Loucy (cell line): ENCODE results near the gene SOAT2.

Experiments used
- EZH2phosphoT487 ChIP-seq: fragments of 200-600 bp; IDR thresholded peaks from 2 replicates; pipeline ENCODE4 v1.6.1; 2018; ENCODE audit warnings: antibody characterized with exemption, mild to moderate bottlenecking, moderate library complexity, borderline replicate concordance
- TF ChIP-seq, protein P1 (sequence below): fragments of 200-600 bp; sonication (generic); conservative IDR thresholded peaks from 2 replicates; pipeline ENCODE4 v1.5.1; 2014; ENCODE audit warnings: mild to moderate bottlenecking, antibody characterized with exemption, low read length

DNA sequence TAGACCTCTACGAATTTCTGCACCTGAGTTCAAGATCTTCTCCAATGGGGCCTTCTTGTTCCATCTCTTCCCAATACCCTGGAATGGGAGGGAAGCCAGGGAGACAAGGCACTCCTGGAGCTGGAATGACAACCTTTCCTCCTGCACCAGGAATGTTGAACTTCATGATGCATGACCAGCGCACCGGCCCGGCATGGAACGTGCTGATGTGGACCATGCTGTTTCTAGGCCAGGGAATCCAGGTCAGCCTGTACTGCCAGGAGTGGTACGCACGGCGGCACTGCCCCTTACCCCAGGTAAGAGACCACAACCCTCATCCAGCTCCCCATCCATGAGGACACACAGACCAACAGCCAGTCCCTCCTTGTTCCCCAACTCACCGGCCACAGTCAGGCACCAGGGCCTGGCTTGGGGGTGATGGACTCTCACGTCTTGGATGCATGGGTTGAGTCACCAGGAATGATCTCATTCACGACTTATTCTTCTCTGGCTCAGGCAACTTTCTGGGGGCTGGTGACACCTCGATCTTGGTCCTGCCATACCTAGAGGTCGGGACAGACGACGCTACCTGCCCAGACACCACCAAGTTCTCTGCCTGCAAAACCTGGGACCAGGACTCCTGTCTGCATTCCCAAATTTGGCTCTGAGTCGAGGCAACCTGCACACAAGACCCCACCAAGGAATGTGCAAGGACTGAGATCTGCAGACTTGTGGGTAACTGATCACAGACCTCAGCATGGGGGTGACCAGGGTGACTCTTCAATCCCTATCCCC, 20.5 kb downstream of the SOAT2 start:
- TF ChIP-seq, protein P1, sequence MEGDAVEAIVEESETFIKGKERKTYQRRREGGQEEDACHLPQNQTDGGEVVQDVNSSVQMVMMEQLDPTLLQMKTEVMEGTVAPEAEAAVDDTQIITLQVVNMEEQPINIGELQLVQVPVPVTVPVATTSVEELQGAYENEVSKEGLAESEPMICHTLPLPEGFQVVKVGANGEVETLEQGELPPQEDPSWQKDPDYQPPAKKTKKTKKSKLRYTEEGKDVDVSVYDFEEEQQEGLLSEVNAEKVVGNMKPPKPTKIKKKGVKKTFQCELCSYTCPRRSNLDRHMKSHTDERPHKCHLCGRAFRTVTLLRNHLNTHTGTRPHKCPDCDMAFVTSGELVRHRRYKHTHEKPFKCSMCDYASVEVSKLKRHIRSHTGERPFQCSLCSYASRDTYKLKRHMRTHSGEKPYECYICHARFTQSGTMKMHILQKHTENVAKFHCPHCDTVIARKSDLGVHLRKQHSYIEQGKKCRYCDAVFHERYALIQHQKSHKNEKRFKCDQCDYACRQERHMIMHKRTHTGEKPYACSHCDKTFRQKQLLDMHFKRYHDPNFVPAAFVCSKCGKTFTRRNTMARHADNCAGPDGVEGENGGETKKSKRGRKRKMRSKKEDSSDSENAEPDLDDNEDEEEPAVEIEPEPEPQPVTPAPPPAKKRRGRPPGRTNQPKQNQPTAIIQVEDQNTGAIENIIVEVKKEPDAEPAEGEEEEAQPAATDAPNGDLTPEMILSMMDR = no peak
- TF ChIP-seq EZH2phosphoT487 = no peak
